SK-N-SH treated with all-trans-retinoic acid at 6 μM for 48 hours (cell line): ENCODE data around the gene MSH5.

Source experiments
- ATAC-seq: fragments of 200-7000 bp; cut with Tn5 transposase; 3 replicates; pipeline ENCODE4 v1.9.1; 2020; ENCODE audit warnings: mild to moderate bottlenecking, moderate library complexity
- ARNTL ChIP-seq: fragments of 450-650 bp; formaldehyde crosslinking; IDR thresholded peaks from 2 replicates; pipeline ENCODE4 v1.5.0; 2020; ENCODE audit warnings: low read depth, mild to moderate bottlenecking, moderate library complexity, borderline replicate concordance
- CSDC2 ChIP-seq: fragments of 250-450 bp; sonication (Bioruptor Pico); IDR thresholded peaks from 2 replicates; pipeline ENCODE4 v1.5.0; 2020; ENCODE audit warnings: mild to moderate bottlenecking, moderate library complexity
- ESRRG ChIP-seq: fragments of 250-450 bp; sonication (Bioruptor Pico); IDR thresholded peaks from 2 replicates; pipeline ENCODE4 v1.6.1; 2021; ENCODE audit warnings: mild to moderate bottlenecking
- GLIS3 ChIP-seq: fragments of 250-450 bp; sonication (Bioruptor Pico); IDR thresholded peaks from 2 replicates; pipeline ENCODE4 v1.5.0; 2020; ENCODE audit warnings: mild to moderate bottlenecking, moderate library complexity
- ISL1 ChIP-seq: fragments of 250-450 bp; sonication (Bioruptor Pico); IDR thresholded peaks from 2 replicates; pipeline ENCODE4 v2.1.2; 2022; ENCODE audit warnings: mild to moderate bottlenecking, moderate library complexity
- OSR1 ChIP-seq: fragments of 250-450 bp; sonication (Bioruptor Pico); IDR thresholded peaks from 2 replicates; pipeline ENCODE4 v1.8.0; 2022; ENCODE audit warnings: moderate library complexity, mild to moderate bottlenecking, inconsistent platforms
- PPARA ChIP-seq: fragments of 250-450 bp; sonication (Bioruptor Pico); IDR thresholded peaks from 2 replicates; pipeline ENCODE4 v1.5.0; 2020; ENCODE audit warnings: mild to moderate bottlenecking, borderline replicate concordance
- RARB ChIP-seq: fragments of 250-450 bp; sonication (Bioruptor Pico); IDR thresholded peaks from 2 replicates; pipeline ENCODE4 v1.8.0; 2021; ENCODE audit warnings: mild to moderate bottlenecking, moderate library complexity
- SNAI2 ChIP-seq: fragments of 250-450 bp; sonication (Bioruptor Pico); IDR thresholded peaks from 2 replicates; pipeline ENCODE4 v1.5.0; 2020; ENCODE audit warnings: mild to moderate bottlenecking, moderate library complexity
- TCF4 ChIP-seq: fragments of 250-450 bp; sonication (Bioruptor Pico); IDR thresholded peaks from 2 replicates; pipeline ENCODE4 v1.8.0; 2021; ENCODE audit warnings: mild to moderate bottlenecking, moderate library complexity, borderline replicate concordance
- TOX ChIP-seq: fragments of 250-450 bp; sonication (Bioruptor Pico); IDR thresholded peaks from 2 replicates; pipeline ENCODE4 v1.8.0; 2021; ENCODE audit warnings: mild to moderate bottlenecking, moderate library complexity, borderline replicate concordance
- ZC3H10 ChIP-seq: fragments of 250-450 bp; sonication (Bioruptor Pico); IDR thresholded peaks from 2 replicates; pipeline ENCODE4 v1.5.1; 2021; ENCODE audit warnings: mild to moderate bottlenecking, moderate library complexity
- ZFP3 ChIP-seq: fragments of 250-450 bp; sonication (Bioruptor Pico); IDR thresholded peaks from 2 replicates; pipeline ENCODE4 v1.5.0; 2020; ENCODE audit warnings: mild to moderate bottlenecking, moderate library complexity
- ZFP30 ChIP-seq: fragments of 450-650 bp; formaldehyde crosslinking; IDR thresholded peaks from 2 replicates; pipeline ENCODE4 v1.5.0; 2022; ENCODE audit warnings: mild to moderate bottlenecking, moderate library complexity
- ZNF565 ChIP-seq: fragments of 450-650 bp; formaldehyde crosslinking; conservative IDR thresholded peaks from 2 replicates; pipeline ENCODE4 v1.5.0; 2020; ENCODE audit warnings: low read depth, mild to moderate bottlenecking, moderate library complexity
- ZNF70 ChIP-seq: fragments of 450-650 bp; formaldehyde crosslinking; IDR thresholded peaks from 2 replicates; pipeline ENCODE4 v1.5.0; 2020; ENCODE audit warnings: mild to moderate bottlenecking, moderate library complexity
- ZNF8 ChIP-seq: fragments of 450-650 bp; formaldehyde crosslinking; IDR thresholded peaks from 2 replicates; pipeline ENCODE4 v1.5.0; 2020; ENCODE audit warnings: mild to moderate bottlenecking, moderate library complexity
- TF ChIP-seq, protein P1 (sequence below): fragments of 250-450 bp; sonication (Bioruptor Pico); IDR thresholded peaks from 2 replicates; pipeline ENCODE4 v1.8.0; 2020; ENCODE audit warnings: mild to moderate bottlenecking, moderate library complexity, borderline replicate concordance
- TF ChIP-seq, protein P2 (sequence below): fragments of 250-450 bp; sonication (Bioruptor Pico); IDR thresholded peaks from 2 replicates; pipeline ENCODE4 v1.5.1; 2021; ENCODE audit warnings: mild to moderate bottlenecking, moderate library complexity
- TF ChIP-seq, protein P3 (sequence below): fragments of 250-450 bp; sonication (Bioruptor Pico); IDR thresholded peaks from 2 replicates; pipeline ENCODE4 v1.5.1; 2020; ENCODE audit warnings: low read depth, mild to moderate bottlenecking, moderate library complexity
- TF ChIP-seq, protein P4 (sequence below): fragments of 250-450 bp; sonication (Bioruptor Pico); IDR thresholded peaks from 2 replicates; pipeline ENCODE4 v1.8.0; 2021; ENCODE audit warnings: low read depth, mild to moderate bottlenecking, moderate library complexity, borderline replicate concordance
- TF ChIP-seq, protein P5 (sequence below): fragments of 250-450 bp; sonication (Bioruptor Pico); IDR thresholded peaks from 2 replicates; pipeline ENCODE4 v1.5.0; 2020; ENCODE audit warnings: mild to moderate bottlenecking, moderate library complexity

Gene MSH5

DNA sequence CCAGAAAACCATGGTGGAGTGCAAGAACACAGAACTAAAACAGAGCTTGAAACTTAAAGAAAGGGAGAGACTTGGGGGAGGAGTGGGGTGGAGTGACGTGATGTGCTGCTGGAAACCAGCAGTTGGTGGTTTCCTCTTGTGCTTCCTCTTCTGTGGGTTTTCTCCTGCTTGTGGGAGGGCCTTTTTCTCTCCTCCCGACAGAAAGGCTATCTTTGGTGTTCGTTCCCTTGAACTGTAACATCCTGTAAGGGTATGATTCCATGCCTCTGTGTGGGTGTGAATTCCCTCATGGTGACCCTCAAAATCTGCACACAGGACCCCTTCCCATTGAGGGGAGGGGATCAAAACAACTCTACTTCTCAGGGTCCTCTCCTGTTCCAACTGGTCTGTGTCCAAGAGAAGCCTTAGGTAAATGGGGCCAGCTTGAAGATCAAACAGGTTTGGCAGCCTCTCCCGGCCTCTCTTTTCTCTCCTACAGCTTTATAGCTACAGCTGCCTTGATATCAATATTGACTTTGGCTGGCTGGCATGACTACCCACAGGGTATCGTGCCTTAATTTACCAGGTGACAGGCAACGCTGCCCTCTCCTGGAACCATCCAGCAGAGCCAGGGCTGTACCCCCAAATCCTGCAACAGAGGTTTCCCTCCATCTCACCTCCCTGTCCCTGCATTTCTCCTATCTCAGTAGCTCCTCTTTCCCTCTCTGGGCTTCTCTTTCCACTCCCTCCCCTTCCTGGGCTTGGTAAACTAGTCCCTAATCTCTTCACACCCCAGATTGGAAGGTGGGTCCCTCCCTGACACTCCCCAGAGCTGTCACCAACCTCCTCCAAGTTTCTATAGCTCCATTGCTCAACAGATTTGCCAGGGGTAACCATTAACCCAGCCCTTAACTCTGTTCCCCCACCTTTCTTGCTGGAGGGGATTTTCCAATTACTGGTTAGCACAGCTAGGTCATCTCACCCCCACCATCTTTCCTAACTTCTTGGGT is 1.5 kb upstream of the MSH5 start (continued):
- no peak for TF ChIP-seq ARNTL (CRISPR knock-in tag)
- TF ChIP-seq GLIS3 (CRISPR knock-in tag): no peak
- no peak for TF ChIP-seq ZFP3 (CRISPR knock-in tag)

DNA sequence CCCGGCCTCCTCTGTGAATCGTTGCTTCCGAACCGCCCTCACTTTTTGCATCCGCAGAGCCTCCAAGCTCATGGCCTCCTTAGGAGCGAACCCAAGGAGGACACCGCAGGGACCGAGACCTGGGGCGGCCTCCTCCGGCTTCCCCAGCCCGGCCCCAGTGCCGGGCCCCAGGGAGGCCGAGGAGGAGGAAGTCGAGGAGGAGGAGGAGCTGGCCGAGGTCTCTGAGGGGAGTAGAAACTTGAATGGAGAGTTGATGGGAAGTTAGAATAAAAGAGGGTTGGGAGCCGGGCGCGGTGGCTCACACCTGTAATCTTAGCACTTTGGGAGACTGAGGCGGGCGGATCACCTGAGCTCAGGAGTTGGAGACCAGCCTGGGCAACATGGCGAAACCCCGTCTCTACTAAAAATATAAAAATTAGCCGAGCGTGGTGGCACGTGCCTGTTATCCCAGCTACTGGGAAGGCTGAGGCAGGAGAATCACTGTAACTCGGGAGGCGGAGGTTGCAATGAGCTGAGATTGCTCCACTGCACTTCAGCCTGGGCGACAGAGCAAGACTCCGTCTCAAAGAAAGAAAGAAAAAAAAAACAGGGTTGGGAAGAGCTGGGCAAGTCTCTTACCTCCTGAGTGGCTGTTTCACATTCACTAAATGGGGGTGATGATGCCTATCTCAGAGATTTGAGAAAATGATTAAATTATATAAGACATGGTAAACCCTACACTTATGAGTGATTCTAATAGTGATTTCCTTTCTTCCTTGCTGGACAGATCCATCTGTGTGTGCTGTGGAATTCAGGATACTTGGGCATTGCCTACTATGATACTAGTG is 805 bp downstream of the MSH5 start:
- ATAC-seq: no peak; the same call in 2 of the 3 replicates
- TF ChIP-seq PPARA (CRISPR knock-in tag): no peak
- TF ChIP-seq, protein P1, sequence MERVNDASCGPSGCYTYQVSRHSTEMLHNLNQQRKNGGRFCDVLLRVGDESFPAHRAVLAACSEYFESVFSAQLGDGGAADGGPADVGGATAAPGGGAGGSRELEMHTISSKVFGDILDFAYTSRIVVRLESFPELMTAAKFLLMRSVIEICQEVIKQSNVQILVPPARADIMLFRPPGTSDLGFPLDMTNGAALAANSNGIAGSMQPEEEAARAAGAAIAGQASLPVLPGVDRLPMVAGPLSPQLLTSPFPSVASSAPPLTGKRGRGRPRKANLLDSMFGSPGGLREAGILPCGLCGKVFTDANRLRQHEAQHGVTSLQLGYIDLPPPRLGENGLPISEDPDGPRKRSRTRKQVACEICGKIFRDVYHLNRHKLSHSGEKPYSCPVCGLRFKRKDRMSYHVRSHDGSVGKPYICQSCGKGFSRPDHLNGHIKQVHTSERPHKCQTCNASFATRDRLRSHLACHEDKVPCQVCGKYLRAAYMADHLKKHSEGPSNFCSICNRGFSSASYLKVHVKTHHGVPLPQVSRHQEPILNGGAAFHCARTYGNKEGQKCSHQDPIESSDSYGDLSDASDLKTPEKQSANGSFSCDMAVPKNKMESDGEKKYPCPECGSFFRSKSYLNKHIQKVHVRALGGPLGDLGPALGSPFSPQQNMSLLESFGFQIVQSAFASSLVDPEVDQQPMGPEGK: no peak

DNA sequence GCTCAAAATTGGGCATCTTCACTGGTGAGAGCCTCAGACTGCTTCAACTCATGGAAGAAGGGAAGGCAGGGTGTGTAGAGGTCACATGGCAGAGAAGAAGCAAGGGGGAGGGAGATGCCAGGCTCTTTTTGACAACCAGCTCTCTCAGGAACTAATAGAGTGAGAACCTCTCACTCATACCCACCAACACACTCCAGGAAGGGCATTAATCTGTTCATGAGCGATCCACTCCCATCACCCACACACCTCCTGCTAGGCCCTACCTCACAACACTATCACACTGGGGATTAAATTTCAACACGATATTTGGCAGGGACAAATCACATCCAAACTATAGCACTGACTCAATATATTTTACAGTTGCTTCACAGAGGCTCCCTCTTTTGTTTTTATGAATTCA is 2.0 kb downstream of the MSH5 start:
- no peak for ATAC-seq
- no peak for TF ChIP-seq ESRRG (CRISPR knock-in tag)
- no peak for TF ChIP-seq PPARA (CRISPR knock-in tag)
- no peak for TF ChIP-seq TOX (CRISPR knock-in tag)
- TF ChIP-seq, protein P2, sequence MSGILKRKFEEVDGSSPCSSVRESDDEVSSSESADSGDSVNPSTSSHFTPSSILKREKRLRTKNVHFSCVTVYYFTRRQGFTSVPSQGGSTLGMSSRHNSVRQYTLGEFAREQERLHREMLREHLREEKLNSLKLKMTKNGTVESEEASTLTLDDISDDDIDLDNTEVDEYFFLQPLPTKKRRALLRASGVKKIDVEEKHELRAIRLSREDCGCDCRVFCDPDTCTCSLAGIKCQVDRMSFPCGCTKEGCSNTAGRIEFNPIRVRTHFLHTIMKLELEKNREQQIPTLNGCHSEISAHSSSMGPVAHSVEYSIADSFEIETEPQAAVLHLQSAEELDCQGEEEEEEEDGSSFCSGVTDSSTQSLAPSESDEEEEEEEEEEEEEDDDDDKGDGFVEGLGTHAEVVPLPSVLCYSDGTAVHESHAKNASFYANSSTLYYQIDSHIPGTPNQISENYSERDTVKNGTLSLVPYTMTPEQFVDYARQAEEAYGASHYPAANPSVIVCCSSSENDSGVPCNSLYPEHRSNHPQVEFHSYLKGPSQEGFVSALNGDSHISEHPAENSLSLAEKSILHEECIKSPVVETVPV (CRISPR knock-in tag): no peak
- TF ChIP-seq ZFP3 (CRISPR knock-in tag): no peak
- no peak for TF ChIP-seq GLIS3 (CRISPR knock-in tag)
- TF ChIP-seq ISL1: no peak
- TF ChIP-seq ZNF70: no peak
- no peak for TF ChIP-seq ARNTL (CRISPR knock-in tag)
- TF ChIP-seq SNAI2 (CRISPR knock-in tag): no peak
- TF ChIP-seq ZC3H10: no peak

DNA sequence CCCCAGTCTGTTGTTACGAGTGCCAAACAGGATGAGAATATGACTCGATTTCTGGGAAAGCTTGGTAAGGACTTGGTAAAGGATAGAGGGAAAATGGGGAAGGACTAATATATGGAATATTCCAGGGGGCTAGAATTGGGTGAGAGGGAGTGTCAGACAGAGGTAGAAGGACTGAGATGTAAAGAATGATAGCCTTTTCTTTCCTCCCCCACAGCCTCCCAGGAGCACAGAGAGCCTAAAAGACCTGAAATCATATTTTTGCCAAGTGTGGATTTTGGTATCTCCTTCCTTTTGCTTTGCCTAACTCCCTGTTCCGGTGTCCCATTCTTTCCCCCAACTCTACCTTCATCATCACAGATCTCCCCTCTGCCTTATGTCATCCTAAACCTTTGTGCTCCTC is 3.1 kb downstream of the MSH5 start:
- ATAC-seq: no peak
- TF ChIP-seq, protein P3, sequence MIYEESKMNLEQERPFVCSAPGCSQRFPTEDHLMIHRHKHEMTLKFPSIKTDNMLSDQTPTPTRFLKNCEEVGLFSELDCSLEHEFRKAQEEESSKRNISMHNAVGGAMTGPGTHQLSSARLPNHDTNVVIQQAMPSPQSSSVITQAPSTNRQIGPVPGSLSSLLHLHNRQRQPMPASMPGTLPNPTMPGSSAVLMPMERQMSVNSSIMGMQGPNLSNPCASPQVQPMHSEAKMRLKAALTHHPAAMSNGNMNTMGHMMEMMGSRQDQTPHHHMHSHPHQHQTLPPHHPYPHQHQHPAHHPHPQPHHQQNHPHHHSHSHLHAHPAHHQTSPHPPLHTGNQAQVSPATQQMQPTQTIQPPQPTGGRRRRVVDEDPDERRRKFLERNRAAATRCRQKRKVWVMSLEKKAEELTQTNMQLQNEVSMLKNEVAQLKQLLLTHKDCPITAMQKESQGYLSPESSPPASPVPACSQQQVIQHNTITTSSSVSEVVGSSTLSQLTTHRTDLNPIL (CRISPR knock-in tag): no peak
- no peak for TF ChIP-seq ZNF565 (CRISPR knock-in tag)
- no peak for TF ChIP-seq CSDC2 (CRISPR knock-in tag)
- TF ChIP-seq, protein P1: no peak
- no peak for TF ChIP-seq ZNF8 (CRISPR knock-in tag)
- TF ChIP-seq PPARA (CRISPR knock-in tag): no peak
- TF ChIP-seq, protein P4, sequence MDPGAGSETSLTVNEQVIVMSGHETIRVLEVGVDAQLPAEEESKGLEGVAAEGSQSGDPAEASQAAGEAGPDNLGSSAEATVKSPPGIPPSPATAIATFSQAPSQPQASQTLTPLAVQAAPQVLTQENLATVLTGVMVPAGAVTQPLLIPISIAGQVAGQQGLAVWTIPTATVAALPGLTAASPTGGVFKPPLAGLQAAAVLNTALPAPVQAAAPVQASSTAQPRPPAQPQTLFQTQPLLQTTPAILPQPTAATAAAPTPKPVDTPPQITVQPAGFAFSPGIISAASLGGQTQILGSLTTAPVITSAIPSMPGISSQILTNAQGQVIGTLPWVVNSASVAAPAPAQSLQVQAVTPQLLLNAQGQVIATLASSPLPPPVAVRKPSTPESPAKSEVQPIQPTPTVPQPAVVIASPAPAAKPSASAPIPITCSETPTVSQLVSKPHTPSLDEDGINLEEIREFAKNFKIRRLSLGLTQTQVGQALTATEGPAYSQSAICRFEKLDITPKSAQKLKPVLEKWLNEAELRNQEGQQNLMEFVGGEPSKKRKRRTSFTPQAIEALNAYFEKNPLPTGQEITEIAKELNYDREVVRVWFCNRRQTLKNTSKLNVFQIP: no peak
- no peak for TF ChIP-seq RARB (CRISPR knock-in tag)
- TF ChIP-seq ARNTL (CRISPR knock-in tag): no peak
- TF ChIP-seq, protein P5, sequence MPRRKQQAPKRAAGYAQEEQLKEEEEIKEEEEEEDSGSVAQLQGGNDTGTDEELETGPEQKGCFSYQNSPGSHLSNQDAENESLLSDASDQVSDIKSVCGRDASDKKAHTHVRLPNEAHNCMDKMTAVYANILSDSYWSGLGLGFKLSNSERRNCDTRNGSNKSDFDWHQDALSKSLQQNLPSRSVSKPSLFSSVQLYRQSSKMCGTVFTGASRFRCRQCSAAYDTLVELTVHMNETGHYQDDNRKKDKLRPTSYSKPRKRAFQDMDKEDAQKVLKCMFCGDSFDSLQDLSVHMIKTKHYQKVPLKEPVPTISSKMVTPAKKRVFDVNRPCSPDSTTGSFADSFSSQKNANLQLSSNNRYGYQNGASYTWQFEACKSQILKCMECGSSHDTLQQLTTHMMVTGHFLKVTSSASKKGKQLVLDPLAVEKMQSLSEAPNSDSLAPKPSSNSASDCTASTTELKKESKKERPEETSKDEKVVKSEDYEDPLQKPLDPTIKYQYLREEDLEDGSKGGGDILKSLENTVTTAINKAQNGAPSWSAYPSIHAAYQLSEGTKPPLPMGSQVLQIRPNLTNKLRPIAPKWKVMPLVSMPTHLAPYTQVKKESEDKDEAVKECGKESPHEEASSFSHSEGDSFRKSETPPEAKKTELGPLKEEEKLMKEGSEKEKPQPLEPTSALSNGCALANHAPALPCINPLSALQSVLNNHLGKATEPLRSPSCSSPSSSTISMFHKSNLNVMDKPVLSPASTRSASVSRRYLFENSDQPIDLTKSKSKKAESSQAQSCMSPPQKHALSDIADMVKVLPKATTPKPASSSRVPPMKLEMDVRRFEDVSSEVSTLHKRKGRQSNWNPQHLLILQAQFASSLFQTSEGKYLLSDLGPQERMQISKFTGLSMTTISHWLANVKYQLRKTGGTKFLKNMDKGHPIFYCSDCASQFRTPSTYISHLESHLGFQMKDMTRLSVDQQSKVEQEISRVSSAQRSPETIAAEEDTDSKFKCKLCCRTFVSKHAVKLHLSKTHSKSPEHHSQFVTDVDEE (CRISPR knock-in tag): no peak
- no peak for TF ChIP-seq TOX (CRISPR knock-in tag)
- no peak for TF ChIP-seq TCF4 (CRISPR knock-in tag)
- TF ChIP-seq OSR1 (CRISPR knock-in tag): no peak
- no peak for TF ChIP-seq ZFP3 (CRISPR knock-in tag)
- no peak for TF ChIP-seq SNAI2 (CRISPR knock-in tag)
- no peak for TF ChIP-seq ZFP30 (CRISPR knock-in tag)
